HEK293 (cell line): ENCODE results near the gene SLC6A13.

Experiments used
- CTCF ChIA-PET: fragments of 350-600 bp; formaldehyde crosslinking; extraction: SDS; loops from one replicate; lab custom pipeline; 2021; ENCODE audit warnings: antibody characterized with exemption; lab: Yijun Ruan, JAX
- POLR2A ChIA-PET: fragments of 300-600 bp; formaldehyde crosslinking; extraction: SDS; loops from one replicate; lab custom pipeline; 2020; ENCODE audit warnings: antibody characterized with exemption, inconsistent platforms; lab: Yijun Ruan, JAX
- H3K27ac ChIP-seq: fragments of 200-500 bp; sonication (Bioruptor generic); 2 replicates; pipeline ENCODE4 v1.5.1; 2014; ENCODE audit warnings: low read depth, low read length, control low read depth, inconsistent platforms; ENCODE audit errors: extremely low read depth
- H3K36me3 ChIP-seq, 2 experiments: fragments of 200-500 bp in 1 of 2; sonication (Bioruptor generic) in 1 of 2; 1 replicate in 1 of 2; 2 replicates in 1 of 2; pipeline ENCODE4 v1.5.1; 2014 to 2017; ENCODE audit warnings: inconsistent platforms in 2 of 2, low read length in 2 of 2; ENCODE audit not compliant: control insufficient read depth in 2 of 2, insufficient read depth in 1 of 2
- H3K4me1 ChIP-seq: fragments of 200-500 bp; sonication (Bioruptor generic); 2 replicates; pipeline ENCODE4 v1.5.1; 2014; ENCODE audit warnings: mild to moderate bottlenecking, low read length, inconsistent platforms; ENCODE audit not compliant: control insufficient read depth, insufficient read depth
- H3K4me3 ChIP-seq: 2 replicates; pipeline ENCODE4 v1.5.1; 2011; ENCODE audit warnings: low read depth, mild to moderate bottlenecking, control low read depth, low read length, moderate library complexity
- H3K9me3 ChIP-seq: fragments of 200-500 bp; sonication (Bioruptor generic); 2 replicates; pipeline ENCODE4 v1.5.1; 2014; ENCODE audit warnings: low read depth, low read length, inconsistent platforms; ENCODE audit not compliant: control insufficient read depth, insufficient read depth
- KLF7 ChIP-seq: fragments of 450-650 bp; formaldehyde crosslinking; IDR thresholded peaks from 2 replicates; pipeline ENCODE4 v1.5.1; 2016; ENCODE audit warnings: missing biosample characterization, missing genetic modification characterization, borderline replicate concordance
- MYNN ChIP-seq: fragments of 450-650 bp; formaldehyde crosslinking; IDR thresholded peaks from 2 replicates; pipeline ENCODE4 v1.5.1; 2016; ENCODE audit warnings: missing biosample characterization, missing genetic modification characterization, borderline replicate concordance
- PATZ1 ChIP-seq: fragments of 450-650 bp; formaldehyde crosslinking; IDR thresholded peaks from 2 replicates; pipeline ENCODE4 v1.5.1; 2016; ENCODE audit warnings: missing biosample characterization, missing genetic modification characterization
- YY2 ChIP-seq: fragments of 450-650 bp; formaldehyde crosslinking; IDR thresholded peaks from 2 replicates; pipeline ENCODE4 v1.5.1; 2016; ENCODE audit warnings: missing biosample characterization, missing genetic modification characterization
- ZFHX2 ChIP-seq: fragments of 450-650 bp; formaldehyde crosslinking; conservative IDR thresholded peaks from 2 replicates; pipeline ENCODE4 v1.5.1; 2016; ENCODE audit warnings: missing biosample characterization, missing genetic modification characterization
- ZNF140 ChIP-seq: fragments of 450-650 bp; formaldehyde crosslinking; IDR thresholded peaks from 2 replicates; pipeline ENCODE4 v1.5.1; 2016; ENCODE audit warnings: missing biosample characterization, missing genetic modification characterization
- ZNF23 ChIP-seq: fragments of 450-650 bp; formaldehyde crosslinking; IDR thresholded peaks from 2 replicates; pipeline ENCODE4 v1.5.1; 2016; ENCODE audit warnings: missing biosample characterization, missing genetic modification characterization, borderline replicate concordance
- ZNF292 ChIP-seq: fragments of 450-650 bp; formaldehyde crosslinking; IDR thresholded peaks from 2 replicates; pipeline ENCODE4 v1.5.1; 2016; ENCODE audit warnings: low read depth, missing biosample characterization, missing genetic modification characterization, borderline replicate concordance
- ZNF398 ChIP-seq: fragments of 450-650 bp; formaldehyde crosslinking; IDR thresholded peaks from 2 replicates; pipeline ENCODE4 v1.5.1; 2017; ENCODE audit warnings: missing biosample characterization, missing genetic modification characterization
- ZNF658 ChIP-seq: fragments of 450-650 bp; formaldehyde crosslinking; IDR thresholded peaks from 2 replicates; pipeline ENCODE4; 2016; ENCODE audit warnings: missing biosample characterization, missing genetic modification characterization
- ZNF747 ChIP-seq: fragments of 450-650 bp; formaldehyde crosslinking; IDR thresholded peaks from 2 replicates; pipeline ENCODE4 v1.5.1; 2016; ENCODE audit warnings: missing biosample characterization, missing genetic modification characterization
- TF ChIP-seq, protein P1 (sequence below): fragments of 450-650 bp; formaldehyde crosslinking; IDR thresholded peaks from 2 replicates; pipeline ENCODE4 v1.5.1; 2016; ENCODE audit warnings: missing biosample characterization, missing genetic modification characterization

Gene SLC6A13

GRCh38 chr12:175759-176158 is 86.9 kb downstream of the SLC6A13 start:
- Histone ChIP-seq H3K27ac (no peak overlapping the region), H3K36me3 (no peaks in the 10 kb centered on the region), H3K9me3 (no peaks in the 10 kb centered on the region), H3K4me1 (no peaks in the 10 kb centered on the region), H3K4me3 (no peak overlapping the region)
- ChIA-PET POLR2A (no interaction called here), CTCF (interaction anchor here (1.8 kb wide), 1 partner anchor 15 kb away, joined by 5 read pairs; no protein-coding TSS in a partner anchor)
- TF ChIP-seq ZNF658 (tag by site-specific recombination) (no peak), MYNN (tag by site-specific recombination) (no peak), KLF7 (no peak), ZNF292 (tag by site-specific recombination) (no peak)

GRCh38 chr12:175250-175649 is 87.4 kb downstream of the SLC6A13 start:
- TF ChIP-seq ZNF398, result peak; percentile 82
- peak; percentile 40; the same call in 1 of the 2 replicates for TF ChIP-seq PATZ1 (tag by site-specific recombination)
- 0 out of 2 replicates have a peak, but pooled peaks have one; percentile 29 for TF ChIP-seq ZFHX2 (tag by site-specific recombination)
- no peak for TF ChIP-seq ZNF747 (tag by site-specific recombination)
- no peak overlapping the region for H3K27ac ChIP-seq
- no peaks in the 10 kb centered on the region for H3K4me1 ChIP-seq
- H3K36me3 ChIP-seq, result no peaks in the 10 kb centered on the region
- no peak overlapping the region for H3K4me3 ChIP-seq
- CTCF ChIA-PET, result interaction anchor here (0.6 to 1.8 kb wide), 2 partner anchors 14 to 15 kb away, joined by 3 to 5 read pairs; no protein-coding TSS in a partner anchor
- no peaks in the 10 kb centered on the region for H3K9me3 ChIP-seq
- POLR2A ChIA-PET, result no interaction called here

- TF ChIP-seq, protein P1, sequence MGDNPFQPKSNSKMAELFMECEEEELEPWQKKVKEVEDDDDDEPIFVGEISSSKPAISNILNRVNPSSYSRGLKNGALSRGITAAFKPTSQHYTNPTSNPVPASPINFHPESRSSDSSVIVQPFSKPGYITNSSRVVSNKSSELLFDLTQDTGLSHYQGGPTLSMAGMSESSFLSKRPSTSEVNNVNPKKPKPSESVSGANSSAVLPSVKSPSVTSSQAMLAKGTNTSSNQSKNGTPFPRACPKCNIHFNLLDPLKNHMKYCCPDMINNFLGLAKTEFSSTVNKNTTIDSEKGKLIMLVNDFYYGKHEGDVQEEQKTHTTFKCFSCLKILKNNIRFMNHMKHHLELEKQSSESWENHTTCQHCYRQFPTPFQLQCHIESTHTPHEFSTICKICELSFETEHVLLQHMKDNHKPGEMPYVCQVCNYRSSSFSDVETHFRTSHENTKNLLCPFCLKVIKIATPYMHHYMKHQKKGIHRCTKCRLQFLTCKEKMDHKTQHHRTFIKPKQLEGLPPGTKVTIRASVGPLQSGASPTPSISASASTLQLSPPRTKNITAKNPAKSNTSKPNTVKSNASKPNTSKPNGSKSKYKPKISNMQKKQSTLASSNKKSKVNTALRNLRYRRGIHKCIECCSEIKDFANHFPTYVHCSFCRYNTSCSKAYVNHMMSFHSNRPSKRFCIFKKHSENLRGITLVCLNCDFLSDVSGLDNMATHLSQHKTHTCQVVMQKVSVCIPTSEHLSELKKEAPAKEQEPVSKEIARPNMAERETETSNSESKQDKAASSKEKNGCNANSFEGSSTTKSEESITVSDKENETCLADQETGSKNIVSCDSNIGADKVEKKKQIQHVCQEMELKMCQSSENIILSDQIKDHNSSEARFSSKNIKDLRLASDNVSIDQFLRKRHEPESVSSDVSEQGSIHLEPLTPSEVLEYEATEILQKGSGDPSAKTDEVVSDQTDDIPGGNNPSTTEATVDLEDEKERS (tag by site-specific recombination), result no peak
- TF ChIP-seq ZNF23 (tag by site-specific recombination) (no peak), ZNF140 (tag by site-specific recombination) (no peak), YY2 (tag by site-specific recombination) (no peak)
- TF ChIP-seq, all 188 proteins: peak for 0
- no peak overlapping the region for H3K4me3 ChIP-seq
- H3K36me3 ChIP-seq, result no peaks in the 10 kb centered on the region
- no peaks in the 10 kb centered on the region for H3K4me1 ChIP-seq
- no peaks in the 10 kb centered on the region for H3K9me3 ChIP-seq
- no peak overlapping the region for H3K27ac ChIP-seq
- ChIA-PET POLR2A (no interaction called here), CTCF (interaction anchor here (1.8 kb wide), 1 partner anchor 16 kb away, joined by 5 read pairs; no protein-coding TSS in a partner anchor)
These were observed 88.0 kb downstream of the SLC6A13 start for GRCh38 chr12:174596-174995.
